Kidney capillary endothelial cell (primary cell): ENCODE results near the gene OR7A5.
"Not testable (repeated sequence)": the region's sequence is repeated elsewhere in the genome, so short reads cannot be mapped to it uniquely, and the experiment has no call there.

Experiments used
- DNase-seq: peaks from one replicate; pipeline ENCODE4 v3.0.0-alpha.2; 2018; ENCODE audit warnings: low spot score

OR7A5 gene

GRCh38 chr19:14835011-14835410 is at the start of gene OR7A5, which contains the start of gene OR7C1:
TSS of gene OR7A5 (minus strand) at chr19:14835185. CDS start at chr19:14828241, 6,944 bp downstream.
TSS of gene OR7C1 (minus strand) at chr19:14835185. CDS start at chr19:14800136, 35,049 bp downstream.
- no peak for DNase-seq

GRCh38 chr19:14871619-14872230 is 36.7 kb upstream of the OR7A5 start:
- no peak for DNase-seq

- no peak for DNase-seq
Observed at GRCh38 chr19:14868497-14868896, 33.5 kb upstream of the OR7A5 start.

GRCh38 chr19:14848822-14849221 is 13.8 kb upstream of the OR7A5 start, which contains the start of gene OR7A10:
TSS of gene OR7A10 (minus strand) at chr19:14848922. CDS start at chr19:14841877, 7,045 bp downstream.
- DNase-seq, result no peak

- DNase-seq, result no peak
Observed at GRCh38 chr19:14843578-14843977, 8.6 kb upstream of the OR7A5 start.

- DNase-seq, result no peak
Observed at GRCh38 chr19:14843169-14843568, 8.2 kb upstream of the OR7A5 start.

GRCh38 chr19:14840206-14840605 is 5.2 kb upstream of the OR7A5 start:
- no peak for DNase-seq

- no peak for DNase-seq
Observed at GRCh38 chr19:14837391-14837790, 2.4 kb upstream of the OR7A5 start.

- DNase-seq, result no peak
Observed at GRCh38 chr19:14830702-14831101, 4.3 kb downstream of the OR7A5 start.

- DNase-seq, result no peak
Observed at GRCh38 chr19:14826006-14826405, 9.0 kb downstream of the OR7A5 start.

GRCh38 chr19:14821937-14822336 is 13.0 kb downstream of the OR7A5 start:
- no peak for DNase-seq

GRCh38 chr19:14818588-14818987 is 16.4 kb downstream of the OR7A5 start:
- DNase-seq, result no peak

- DNase-seq, result no peak
Observed at GRCh38 chr19:14817052-14817451, 17.9 kb downstream of the OR7A5 start.

- no peak for DNase-seq
Observed at GRCh38 chr19:14814982-14815652, 19.9 kb downstream of the OR7A5 start.

- no peak for DNase-seq
Observed at GRCh38 chr19:14809272-14810057, 25.5 kb downstream of the OR7A5 start.

GRCh38 chr19:14804765-14805164 is 30.2 kb downstream of the OR7A5 start:
- DNase-seq, result no peak

GRCh38 chr19:14798760-14799159 is 36.2 kb downstream of the OR7A5 start:
- DNase-seq, result no peak

- DNase-seq, result no peak
Observed at GRCh38 chr19:14796021-14796420, 39.0 kb downstream of the OR7A5 start.

GRCh38 chr19:14795078-14795721 is 39.8 kb downstream of the OR7A5 start:
- no peak for DNase-seq

- DNase-seq, result not testable (repeated sequence)
Observed at GRCh38 chr19:14792250-14792649, 42.7 kb downstream of the OR7A5 start.

- DNase-seq, result no peak
Observed at GRCh38 chr19:14786421-14786851, 48.5 kb downstream of the OR7A5 start.

GRCh38 chr19:14785102-14785793 is 49.7 kb downstream of the OR7A5 start:
- not testable (repeated sequence) for DNase-seq
